KMS-11 (cell line): ENCODE measurements around the gene COG6.

ENCODE experiments used
- H2AFZ ChIP-seq: fragments of 200-600 bp; sonication (generic); 2 replicates; pipeline ENCODE4 v1.6.1; 2016; ENCODE audit warnings: antibody characterized with exemption, mixed run types, low read depth
- H3K27ac ChIP-seq: fragments of 200-600 bp; sonication (generic); 2 replicates; pipeline ENCODE4 v1.6.1; 2016; ENCODE audit warnings: mild to moderate bottlenecking, mixed run types
- H3K27me3 ChIP-seq: fragments of 200-600 bp; sonication (generic); 2 replicates; pipeline ENCODE4 v1.6.1; 2017; ENCODE audit warnings: mild to moderate bottlenecking, low read depth, mixed run types, moderate library complexity; ENCODE audit not compliant: insufficient read depth
- H3K36me3 ChIP-seq: fragments of 200-600 bp; sonication (generic); 2 replicates; pipeline ENCODE4 v1.6.1; 2017; ENCODE audit warnings: mild to moderate bottlenecking, mixed run types; ENCODE audit not compliant: insufficient read depth
- H3K4me1 ChIP-seq: fragments of 200-600 bp; sonication (generic); 2 replicates; pipeline ENCODE4 v1.6.1; 2016; ENCODE audit warnings: mild to moderate bottlenecking, low read depth, mixed run types; ENCODE audit not compliant: poor library complexity, severe bottlenecking
- H3K4me2 ChIP-seq: fragments of 200-600 bp; sonication (generic); 2 replicates; pipeline ENCODE4 v1.7.0; 2016; ENCODE audit warnings: mild to moderate bottlenecking, mixed run types
- H3K4me3 ChIP-seq: fragments of 200-600 bp; sonication (generic); IDR thresholded peaks from 2 replicates; pipeline ENCODE4 v1.6.1; 2017; ENCODE audit warnings: low read depth, low read length, mixed read lengths; ENCODE audit not compliant: insufficient read depth
- H3K79me2 ChIP-seq: fragments of 200-600 bp; sonication (generic); 2 replicates; pipeline ENCODE4 v1.6.1; 2016; ENCODE audit warnings: low read depth, mixed run types; ENCODE audit not compliant: insufficient read depth
- H3K9ac ChIP-seq: fragments of 200-600 bp; sonication (generic); 2 replicates; pipeline ENCODE4 v1.6.1; 2016; ENCODE audit warnings: mild to moderate bottlenecking, mixed run types
- H4K20me1 ChIP-seq: fragments of 200-600 bp; sonication (generic); 2 replicates; pipeline ENCODE4 v1.6.1; 2016; ENCODE audit warnings: mild to moderate bottlenecking, mixed run types; ENCODE audit not compliant: insufficient read depth
- CTCF ChIP-seq: fragments of 200-600 bp; sonication (generic); conservative IDR thresholded peaks from 2 replicates; pipeline ENCODE4 v1.6.1; 2017; ENCODE audit warnings: low read depth, mild to moderate bottlenecking, antibody characterized with exemption, low read length, moderate library complexity, mixed read lengths

The COG6 gene

GRCh38 chr13:39655569-39656324 is at the start of gene COG6:
TSS of gene COG6 (plus strand) at chr13:39655662. CDS start at chr13:39655727, 65 bp downstream.
- Histone ChIP-seq H3K4me1 (peaks cover 10% of the 10 kb centered on the region), H2AFZ (peak within 1 kb of the TSS; percentile 85), H3K27ac (no peak within 1 kb of the TSS), H3K4me3 (no peak within 1 kb of the TSS), H3K4me2 (peak within 1 kb of the TSS; percentile 84), H3K36me3 (no peaks in the 10 kb centered on the region), H3K9ac (peak within 1 kb of the TSS; percentile 39; the same call in 1 of the 2 replicates), H3K27me3 (no peaks in the 10 kb centered on the region), H4K20me1 (no peaks in the 10 kb centered on the region), H3K79me2 (no peaks in the 10 kb centered on the region)
- no peak for TF ChIP-seq CTCF

- TF ChIP-seq CTCF, result no peak
- H3K27me3 ChIP-seq, result no peaks in the 10 kb centered on the region
- no peak overlapping the region for H3K9ac ChIP-seq
- H2AFZ ChIP-seq, result no peak overlapping the region
- no peak overlapping the region for H3K27ac ChIP-seq
- no peak overlapping the region for H3K4me2 ChIP-seq
- H3K36me3 ChIP-seq, result no peaks in the 10 kb centered on the region
- no peaks in the 10 kb centered on the region for H4K20me1 ChIP-seq
- no peaks in the 10 kb centered on the region for H3K4me1 ChIP-seq
- no peaks in the 10 kb centered on the region for H3K79me2 ChIP-seq
- no peak overlapping the region for H3K4me3 ChIP-seq
Observed at GRCh38 chr13:39605677-39606320, 49.7 kb upstream of the COG6 start.

DNA sequence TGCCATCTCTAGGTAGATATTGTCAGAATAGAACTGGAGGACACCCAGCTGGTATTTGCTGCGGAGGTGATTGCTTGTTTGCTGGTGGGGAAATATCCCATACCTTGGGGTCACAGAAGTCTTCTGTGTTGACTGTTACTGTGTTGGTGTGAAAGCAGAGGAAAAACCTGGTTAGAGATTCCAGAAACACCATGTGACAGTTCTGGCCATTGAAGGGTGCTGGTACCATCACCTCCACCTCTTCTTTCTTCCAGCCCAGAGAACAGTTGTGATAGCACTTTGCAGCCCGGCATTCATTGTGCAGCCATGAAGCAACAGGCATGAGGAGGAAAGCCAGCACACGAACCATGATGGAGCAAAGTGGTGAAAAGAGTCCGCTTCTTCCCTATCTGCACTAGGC is 47.6 kb upstream of the COG6 start:
- no peak for TF ChIP-seq CTCF

GRCh38 chr13:39612023-39612637 is 43.3 kb upstream of the COG6 start:
- no peak overlapping the region for H3K4me3 ChIP-seq
- H3K27ac ChIP-seq, result no peak overlapping the region
- no peaks in the 10 kb centered on the region for H3K79me2 ChIP-seq
- no peaks in the 10 kb centered on the region for H4K20me1 ChIP-seq
- H2AFZ ChIP-seq, result no peak overlapping the region
- no peaks in the 10 kb centered on the region for H3K27me3 ChIP-seq
- no peak overlapping the region for H3K9ac ChIP-seq
- no peaks in the 10 kb centered on the region for H3K4me1 ChIP-seq
- TF ChIP-seq CTCF, result peak; percentile 68
- no peak overlapping the region for H3K4me2 ChIP-seq
- no peaks in the 10 kb centered on the region for H3K36me3 ChIP-seq

More for the DNA sequence above, 47.6 kb upstream of the COG6 start:
- Histone ChIP-seq H3K4me1 (no peaks in the 10 kb centered on the region), H4K20me1 (no peaks in the 10 kb centered on the region), H3K27me3 (no peaks in the 10 kb centered on the region), H3K27ac (no peak overlapping the region), H3K9ac (no peak overlapping the region), H3K4me2 (no peak overlapping the region), H2AFZ (no peak overlapping the region), H3K36me3 (no peaks in the 10 kb centered on the region), H3K4me3 (no peak overlapping the region), H3K79me2 (no peaks in the 10 kb centered on the region)
